HCT116 (cell line): ENCODE data around the gene NR1H4. TPM values are rescaled to one million over a fixed set of nuclear protein-coding genes. Genes with fewer than 3 reads are reported as not detected.

Source experiments
- ATAC-seq: fragments of 200-7000 bp; cut with Tn5 transposase; 2 replicates; pipeline ENCODE4 v1.9.1; 2020; ENCODE audit warnings: mild to moderate bottlenecking, moderate library complexity
- BruUV-seq: library from RNA; stranded (reverse); fragments of 400-500 nt; replicated peaks from 2 replicates; lab custom pipeline; 2021; lab: Mats Ljungman, UMichigan
- CTCF ChIA-PET: fragments of 300-600 bp; sonication (Branson Sonifier 250); formaldehyde crosslinking; loops from one replicate; lab custom pipeline; 2021; ENCODE audit warnings: antibody characterized with exemption; lab: Charles Lee
- POLR2A ChIA-PET: fragments of 300-600, 350-600 bp; sonication (Branson Sonifier 250); formaldehyde crosslinking; loops from one replicate; lab custom pipeline; 2021; ENCODE audit warnings: antibody characterized with exemption; lab: Charles Lee
- RAD21 ChIA-PET, 2 experiments: fragments of 300-600 bp; sonication (Branson Sonifier 250); formaldehyde crosslinking; loops; one replicate each; lab custom pipeline; 2023; ENCODE audit warnings: low total read pairs in 2 of 2; ENCODE audit not compliant: uncharacterized antibody in 2 of 2, unreplicated experiment in 2 of 2, low non-redundant PET in 1 of 2; lab: Charles Lee
- DNase-seq: peaks from one replicate; pipeline ENCODE4 v3.0.0-alpha.2; 2010; ENCODE audit warnings: low read depth, low spot score
- H2AFZ ChIP-seq: fragments of 200-600 bp; shearing (Covaris generic), sonication (generic); 2 replicates; pipeline ENCODE4 v1.6.1; 2017; ENCODE audit warnings: low read depth, mixed run types, mixed read lengths, antibody characterized with exemption, low read length; ENCODE audit not compliant: poor library complexity, severe bottlenecking
- H3K27ac ChIP-seq: 2 replicates; pipeline ENCODE4 v1.5.1; 2012; ENCODE audit warnings: low read depth, low read length
- H3K27me3 ChIP-seq: fragments of 200-600 bp; sonication (generic); 2 replicates; pipeline ENCODE4 v1.6.1; 2016; ENCODE audit warnings: mixed run types, low read length, mixed read lengths; ENCODE audit not compliant: insufficient read depth
- H3K36me3 ChIP-seq, 2 experiments: fragments of 200-500 bp in 1 of 2; fragments of 200-600 bp in 1 of 2; sonication (Bioruptor generic) in 1 of 2; sonication (generic) in 1 of 2; 2 replicates each; pipeline versions ENCODE4 v1.5.1 to v1.6.1; 2014 to 2016; ENCODE audit warnings: low read length in 2 of 2, inconsistent platforms in 1 of 2, mixed read lengths in 1 of 2, mixed run types in 1 of 2; ENCODE audit not compliant: insufficient read depth in 2 of 2, control insufficient read depth in 1 of 2
- H3K4me1 ChIP-seq, 2 experiments: fragments of 200-600 bp in 1 of 2; sonication (generic) in 1 of 2; 2 replicates each; pipeline versions ENCODE4 v1.5.1 to v1.6.1; 2012 to 2017; ENCODE audit warnings: low read length in 2 of 2, inconsistent platforms in 1 of 2, mild to moderate bottlenecking in 1 of 2, mixed read lengths in 1 of 2, mixed run types in 1 of 2, moderate library complexity in 1 of 2; ENCODE audit not compliant: insufficient read depth in 2 of 2, control insufficient read depth in 1 of 2
- H3K4me2 ChIP-seq: fragments of 200-600 bp; sonication (generic); 2 replicates; pipeline ENCODE4 v1.6.1; 2017; ENCODE audit warnings: mixed run types, low read length, mixed read lengths
- H3K4me3 ChIP-seq, 2 experiments: fragments of 200-600 bp in 1 of 2; sonication (generic) in 1 of 2; replicated peaks in 1 of 2; 2 replicates each; pipeline ENCODE4 v1.5.1; 2011 to 2016; ENCODE audit warnings: low read length in 2 of 2, control low read depth in 1 of 2, low read depth in 1 of 2, mild to moderate bottlenecking in 1 of 2, mixed read lengths in 1 of 2, mixed run types in 1 of 2
- H3K79me2 ChIP-seq: fragments of 200-600 bp; sonication (generic); 2 replicates; pipeline ENCODE4 v1.6.1; 2017; ENCODE audit warnings: mild to moderate bottlenecking, mixed run types, low read length, moderate library complexity, mixed read lengths; ENCODE audit not compliant: insufficient read depth
- H3K9ac ChIP-seq: fragments of 200-600 bp; sonication (generic); 2 replicates; pipeline ENCODE4 v1.6.1; 2016; ENCODE audit warnings: low read length, mixed read lengths
- H3K9me2 ChIP-seq: fragments of 200-600 bp; sonication (generic), shearing (Covaris generic); 2 replicates; pipeline ENCODE4 v1.6.1; 2017; ENCODE audit warnings: mixed run types, mild to moderate bottlenecking, moderate library complexity; ENCODE audit not compliant: insufficient read depth
- H3K9me3 ChIP-seq, 2 experiments: fragments of 200-500 bp in 1 of 2; fragments of 200-600 bp in 1 of 2; sonication (Bioruptor generic) in 1 of 2; sonication (generic) in 1 of 2; 2 replicates each; pipeline ENCODE4 v1.6.1; 2014 to 2017; ENCODE audit warnings: low read length in 2 of 2, mixed read lengths in 2 of 2, inconsistent platforms in 1 of 2, low read depth in 1 of 2, mild to moderate bottlenecking in 1 of 2, mixed run types in 1 of 2, moderate library complexity in 1 of 2; ENCODE audit not compliant: control insufficient read depth in 1 of 2, insufficient read depth in 1 of 2
- H4K20me1 ChIP-seq: fragments of 200-600 bp; sonication (generic), shearing (Covaris generic); 2 replicates; pipeline ENCODE4 v1.6.1; 2017; ENCODE audit warnings: mixed run types, mild to moderate bottlenecking, moderate library complexity; ENCODE audit not compliant: insufficient read depth
- CBX3 ChIP-seq: IDR thresholded peaks from 2 replicates; pipeline ENCODE4 v1.6.1; 2012; ENCODE audit warnings: low read depth
- CEBPB ChIP-seq: IDR thresholded peaks from 2 replicates; pipeline ENCODE4 v1.6.1; 2012; ENCODE audit warnings: low read depth
- CTCF ChIP-seq, 3 experiments: fragments of 200-600 bp in 1 of 3; sonication (generic) in 1 of 3; IDR thresholded peaks in 2 of 3; conservative IDR thresholded peaks in 1 of 3; 2 replicates each; pipeline ENCODE4 v1.5.1; 2012 to 2017; ENCODE audit warnings: low read depth in 2 of 3, low read length in 2 of 3, antibody characterized with exemption in 1 of 3, borderline replicate concordance in 1 of 3, control low read depth in 1 of 3, mild to moderate bottlenecking in 1 of 3, mixed read lengths in 1 of 3, mixed run types in 1 of 3, moderate library complexity in 1 of 3; ENCODE audit not compliant: insufficient read depth in 1 of 3
- EGR1 ChIP-seq: IDR thresholded peaks from 2 replicates; pipeline ENCODE4 v1.6.1; 2012; ENCODE audit warnings: low read depth
- ELF1 ChIP-seq: IDR thresholded peaks from 2 replicates; pipeline ENCODE4 v1.6.1; 2012; ENCODE audit warnings: low read depth, borderline replicate concordance
- EZH2 ChIP-seq: fragments of 200-600 bp; sonication (generic); IDR thresholded peaks from 2 replicates; pipeline ENCODE4 v1.6.1; 2017; ENCODE audit warnings: antibody characterized with exemption, mixed run types
- EZH2phosphoT487 ChIP-seq: fragments of 200-600 bp; IDR thresholded peaks from 2 replicates; pipeline ENCODE4 v1.6.1; 2018; ENCODE audit warnings: antibody characterized with exemption, borderline replicate concordance
- FOSL1 ChIP-seq: IDR thresholded peaks from 2 replicates; pipeline ENCODE4 v1.6.1; 2012; ENCODE audit warnings: low read depth
- POLR2AphosphoS5 ChIP-seq: IDR thresholded peaks from 2 replicates; pipeline ENCODE4 v1.6.1; 2011; ENCODE audit warnings: mild to moderate bottlenecking, low read depth, low read length, moderate library complexity
- REST ChIP-seq: IDR thresholded peaks from 2 replicates; pipeline ENCODE4 v1.6.1; 2012; ENCODE audit warnings: low read depth
- SIN3A ChIP-seq: IDR thresholded peaks from 2 replicates; pipeline ENCODE4 v1.6.1; 2012; ENCODE audit warnings: low read depth
- SP1 ChIP-seq: IDR thresholded peaks from 2 replicates; pipeline ENCODE4 v1.6.1; 2012; ENCODE audit warnings: low read depth
- YY1 ChIP-seq: IDR thresholded peaks from 2 replicates; pipeline ENCODE4 v1.6.1; 2011; ENCODE audit warnings: low read length, low read depth, moderate library complexity, mild to moderate bottlenecking; ENCODE audit not compliant: insufficient replicate concordance; ENCODE audit errors: extremely low read depth
- intact Hi-C: fragments of 100-400 bp; cut with micrococcal nuclease; formaldehyde crosslinking; loops from 2 replicates; pipeline ENCODE4 v1.10.0; 2022
- total RNA-seq: library from RNA; stranded (reverse); gene quantifications from one replicate; pipeline ENCODE4 v1.2.1, GENCODE V29; 2021; ENCODE audit not compliant: unreplicated experiment

NR1H4 gene
- total RNA-seq, 1 experiment from 2014 or later = not detected

GRCh38 chr12:100564090-100564489, 90.4 kb downstream of the NR1H4 start:
- POLR2A ChIA-PET = no interaction called here
- Histone ChIP-seq H3K79me2 (no peaks in the 10 kb centered on the region), H2AFZ (no peak overlapping the region), H3K4me3 (no peak overlapping the region), H3K36me3 (no peaks in the 10 kb centered on the region), H3K27ac (no peak overlapping the region), H3K27me3 (peaks cover 12% of the 10 kb centered on the region; the same call in 1 of the 2 replicates), H3K4me2 (no peak overlapping the region), H4K20me1 (no peaks in the 10 kb centered on the region), H3K9me3 (no peaks in the 10 kb centered on the region), H3K4me1 (no peaks in the 10 kb centered on the region), H3K9ac (no peak overlapping the region), H3K9me2 (no peaks in the 10 kb centered on the region)
- intact Hi-C loops = no loop called here
- no peak for TF ChIP-seq CBX3
- no peak for TF ChIP-seq SIN3A
- TF ChIP-seq EZH2phosphoT487 = no peak
- no peak for TF ChIP-seq ELF1
- TF ChIP-seq REST = no peak
- TF ChIP-seq SP1 = no peak
- no peak for TF ChIP-seq EZH2
- TF ChIP-seq CTCF (IDR thresholded peaks at IDR 0.05 in 2 of 3, conservative IDR thresholded peaks at IDR 0.05 in 1 of 3; ENCODE audit: borderline replicate concordance in 1 of 3, insufficient read depth in 1 of 3, low read depth in 2 of 3, low read length in 2 of 3) = no peak
- TF ChIP-seq FOSL1 = no peak
- no peak for TF ChIP-seq EGR1
- no peak for TF ChIP-seq YY1
- no peak for TF ChIP-seq CEBPB
- TF ChIP-seq POLR2AphosphoS5 = no peak
- CTCF ChIA-PET = no interaction called here
- no peak for ATAC-seq
- DNase-seq = no peak
- RAD21 ChIA-PET = no interaction called here
- BruUV-seq = no TSS peak
